Hepatocyte (in vitro differentiated cells): ENCODE data around the gene P2RY2.

ENCODE experiments used
- CTCF ChIP-seq: fragments of 200-600 bp; sonication (generic); IDR thresholded peaks from 2 replicates; pipeline ENCODE4 v1.5.1; 2016; ENCODE audit warnings: antibody characterized with exemption, mild to moderate bottlenecking; ENCODE audit not compliant: poor library complexity
- EZH2 ChIP-seq: fragments of 200-600 bp; sonication (generic); IDR thresholded peaks from 2 replicates; pipeline ENCODE4 v1.6.1; 2016; ENCODE audit warnings: antibody characterized with exemption, mild to moderate bottlenecking, borderline replicate concordance
- EZH2phosphoT487 ChIP-seq: fragments of 200-600 bp; sonication (generic); IDR thresholded peaks from one replicate; pipeline ENCODE4 v1.6.1; 2018; ENCODE audit warnings: antibody characterized with exemption, mild to moderate bottlenecking, low read depth, moderate library complexity; ENCODE audit not compliant: unreplicated experiment, severe bottlenecking

- TF ChIP-seq EZH2 (no peak), CTCF (no peak), EZH2phosphoT487 (no peak)
Measured at GRCh38 chr11:73239111-73239521, 21.0 kb downstream of the P2RY2 start.
